ENCODE results near the gene TMEM131.

The TMEM131 gene

GRCh38 chr2:97812931-97813330 lies 182.8 kb downstream of the TMEM131 start:
- Mint-ChIP-seq H3K27ac (no peak overlapping the region), H3K4me3 (no peak overlapping the region), H3K4me1 (no peaks in the 10 kb centered on the region), H3K36me3 (ENCODE audit: low read depth) (peaks cover 28% of the 10 kb centered on the region), H3K27me3 (ENCODE audit: low read depth) (no peaks in the 10 kb centered on the region), H3K9me3 (no peaks in the 10 kb centered on the region)
- TF ChIP-seq, protein P1, sequence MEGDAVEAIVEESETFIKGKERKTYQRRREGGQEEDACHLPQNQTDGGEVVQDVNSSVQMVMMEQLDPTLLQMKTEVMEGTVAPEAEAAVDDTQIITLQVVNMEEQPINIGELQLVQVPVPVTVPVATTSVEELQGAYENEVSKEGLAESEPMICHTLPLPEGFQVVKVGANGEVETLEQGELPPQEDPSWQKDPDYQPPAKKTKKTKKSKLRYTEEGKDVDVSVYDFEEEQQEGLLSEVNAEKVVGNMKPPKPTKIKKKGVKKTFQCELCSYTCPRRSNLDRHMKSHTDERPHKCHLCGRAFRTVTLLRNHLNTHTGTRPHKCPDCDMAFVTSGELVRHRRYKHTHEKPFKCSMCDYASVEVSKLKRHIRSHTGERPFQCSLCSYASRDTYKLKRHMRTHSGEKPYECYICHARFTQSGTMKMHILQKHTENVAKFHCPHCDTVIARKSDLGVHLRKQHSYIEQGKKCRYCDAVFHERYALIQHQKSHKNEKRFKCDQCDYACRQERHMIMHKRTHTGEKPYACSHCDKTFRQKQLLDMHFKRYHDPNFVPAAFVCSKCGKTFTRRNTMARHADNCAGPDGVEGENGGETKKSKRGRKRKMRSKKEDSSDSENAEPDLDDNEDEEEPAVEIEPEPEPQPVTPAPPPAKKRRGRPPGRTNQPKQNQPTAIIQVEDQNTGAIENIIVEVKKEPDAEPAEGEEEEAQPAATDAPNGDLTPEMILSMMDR (IDR thresholded peaks at IDR 0.05; ENCODE audit: unreplicated experiment in 3 of 3), result no peak

- no peak overlapping the region for H3K4me3 Mint-ChIP-seq
- H3K4me1 Mint-ChIP-seq, result no peaks in the 10 kb centered on the region
- no peak overlapping the region for H3K27ac Mint-ChIP-seq
- no peaks in the 10 kb centered on the region for H3K27me3 Mint-ChIP-seq (ENCODE audit: low read depth)
- peaks cover 32% of the 10 kb centered on the region for H3K36me3 Mint-ChIP-seq (ENCODE audit: low read depth)
- H3K9me3 Mint-ChIP-seq, result no peaks in the 10 kb centered on the region
- TF ChIP-seq, protein P1 (IDR thresholded peaks at IDR 0.05; ENCODE audit: unreplicated experiment in 3 of 3), result no peak
Measured at GRCh38 chr2:97808816-97809215, 186.9 kb downstream of the TMEM131 start.

DNA sequence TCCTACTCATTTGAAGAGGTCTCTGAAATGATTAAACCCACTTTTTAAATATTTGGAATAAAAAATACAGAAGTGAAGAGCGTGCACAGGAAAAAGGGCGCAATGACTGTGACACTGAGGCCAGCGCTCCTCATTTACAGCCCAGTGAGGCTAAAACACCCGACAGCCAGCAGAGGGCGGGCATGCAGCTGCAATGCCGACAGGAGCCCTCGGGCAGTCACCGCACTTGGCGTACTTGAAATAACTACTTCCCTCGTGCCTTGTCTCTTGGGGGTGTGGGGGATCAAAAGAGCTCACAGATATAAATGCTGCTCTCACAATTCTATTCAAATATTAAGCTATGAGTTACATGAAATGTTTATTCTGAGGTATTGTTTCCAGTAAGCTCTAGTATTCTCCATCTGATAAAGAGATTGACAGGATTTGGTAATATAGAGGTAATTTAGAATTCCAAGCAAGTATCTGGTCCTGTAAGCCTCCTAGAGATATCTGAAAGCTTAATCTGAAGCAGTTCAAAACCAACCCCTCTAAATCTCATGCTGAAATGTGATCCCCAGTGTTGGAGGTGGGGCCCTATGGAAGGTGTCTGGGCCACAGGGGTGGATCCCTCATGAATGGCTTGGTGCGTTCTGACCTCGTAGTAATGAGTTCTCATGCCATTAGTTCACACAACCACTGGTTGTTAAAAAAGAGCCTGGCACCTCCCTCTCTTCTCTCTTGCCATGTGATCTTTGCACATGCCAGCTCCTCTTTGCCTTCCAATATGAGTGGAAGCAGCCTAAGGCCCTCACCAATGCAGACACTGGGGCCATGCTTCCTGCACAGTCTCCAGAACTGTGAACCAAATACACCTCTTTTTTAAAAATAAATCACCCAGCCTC lies 188.8 kb downstream of the TMEM131 start:
- H3K4me1 Mint-ChIP-seq, result no peaks in the 10 kb centered on the region
- TF ChIP-seq, protein P1 (IDR thresholded peaks at IDR 0.05; ENCODE audit: unreplicated experiment in 3 of 3), result peak; percentile 89 to 96 (median 90)
- H3K27me3 Mint-ChIP-seq (ENCODE audit: low read depth), result no peaks in the 10 kb centered on the region
- no peak overlapping the region for H3K4me3 Mint-ChIP-seq
- H3K36me3 Mint-ChIP-seq (ENCODE audit: low read depth), result peaks cover 26% of the 10 kb centered on the region
- no peak overlapping the region for H3K27ac Mint-ChIP-seq
- H3K9me3 Mint-ChIP-seq, result no peaks in the 10 kb centered on the region

GRCh38 chr2:97805776-97806175 lies 190.0 kb downstream of the TMEM131 start:
- H3K9me3 Mint-ChIP-seq, result no peaks in the 10 kb centered on the region
- peaks cover 24% of the 10 kb centered on the region for H3K36me3 Mint-ChIP-seq (ENCODE audit: low read depth)
- no peak overlapping the region for H3K4me3 Mint-ChIP-seq
- no peak overlapping the region for H3K27ac Mint-ChIP-seq
- H3K4me1 Mint-ChIP-seq, result no peaks in the 10 kb centered on the region
- TF ChIP-seq, protein P1 (IDR thresholded peaks at IDR 0.05; ENCODE audit: unreplicated experiment in 3 of 3), result no peak
- H3K27me3 Mint-ChIP-seq (ENCODE audit: low read depth), result no peaks in the 10 kb centered on the region

GRCh38 chr2:97801028-97801427 lies 194.7 kb downstream of the TMEM131 start:
- peaks cover 33% of the 10 kb centered on the region for H3K36me3 Mint-ChIP-seq (ENCODE audit: low read depth)
- no peaks in the 10 kb centered on the region for H3K4me1 Mint-ChIP-seq
- H3K9me3 Mint-ChIP-seq, result no peaks in the 10 kb centered on the region
- TF ChIP-seq, protein P1 (IDR thresholded peaks at IDR 0.05; ENCODE audit: unreplicated experiment in 3 of 3), result no peak
- H3K27me3 Mint-ChIP-seq (ENCODE audit: low read depth), result no peaks in the 10 kb centered on the region
- no peak overlapping the region for H3K4me3 Mint-ChIP-seq
- H3K27ac Mint-ChIP-seq, result no peak overlapping the region

- Mint-ChIP-seq H3K36me3 (ENCODE audit: low read depth) (peaks cover 29% of the 10 kb centered on the region), H3K9me3 (no peaks in the 10 kb centered on the region), H3K27ac (no peak overlapping the region), H3K27me3 (ENCODE audit: low read depth) (no peaks in the 10 kb centered on the region), H3K4me3 (no peak overlapping the region), H3K4me1 (no peaks in the 10 kb centered on the region)
- TF ChIP-seq, protein P1 (IDR thresholded peaks at IDR 0.05; ENCODE audit: unreplicated experiment in 3 of 3), result no peak
Measured at GRCh38 chr2:97798416-97798815, 197.3 kb downstream of the TMEM131 start.

Measured in nephron (organoid).